GM23338 (cell line): Measurements from ENCODE around the gene TMEM132D. TPM values are rescaled to one million over a fixed set of nuclear protein-coding genes. Genes with fewer than 3 reads are reported as not detected.

Experiments
- ATAC-seq: fragments of 200-7000 bp; cut with Tn5 transposase; 3 replicates; pipeline ENCODE4 v1.9.1; 2020
- DNase-seq: peaks from one replicate; pipeline ENCODE4 v3.0.0-alpha.2; 2015; ENCODE audit warnings: low spot score
- H2AFZ ChIP-seq: fragments of 200-600 bp; sonication (generic); 2 replicates; pipeline ENCODE4 v1.8.0; 2016; ENCODE audit warnings: antibody characterized with exemption, mild to moderate bottlenecking, moderate library complexity
- H3F3A ChIP-seq: fragments of 200-600 bp; sonication (generic); replicated peaks from 2 replicates; pipeline ENCODE4 v1.8.0; 2017; ENCODE audit warnings: antibody characterized with exemption, mixed run types, low read depth
- H3K27ac ChIP-seq: fragments of 200-600 bp; sonication (generic); 2 replicates; pipeline ENCODE4 v1.6.1; 2016; ENCODE audit warnings: low read depth
- H3K27me3 ChIP-seq: fragments of 200-600 bp; sonication (generic); 2 replicates; pipeline ENCODE4 v1.8.0; 2016; ENCODE audit warnings: mild to moderate bottlenecking, mixed run types, moderate library complexity; ENCODE audit not compliant: insufficient read depth
- H3K36me3 ChIP-seq: fragments of 200-600 bp; sonication (generic); 2 replicates; pipeline ENCODE4 v1.8.0; 2016; ENCODE audit warnings: mild to moderate bottlenecking; ENCODE audit not compliant: insufficient read depth
- H3K4me1 ChIP-seq: fragments of 200-600 bp; sonication (generic); 2 replicates; pipeline ENCODE4 v1.8.0; 2016; ENCODE audit warnings: mild to moderate bottlenecking, moderate library complexity; ENCODE audit not compliant: insufficient read depth
- H3K4me2 ChIP-seq: fragments of 200-600 bp; sonication (generic); 2 replicates; pipeline ENCODE4 v1.7.1; 2017; ENCODE audit warnings: mixed run types
- H3K4me3 ChIP-seq: fragments of 200-600 bp; sonication (generic); 2 replicates; pipeline ENCODE4 v1.6.1; 2016; ENCODE audit warnings: mixed run types
- H3K79me2 ChIP-seq: fragments of 200-600 bp; sonication (generic); replicated peaks from 2 replicates; pipeline ENCODE4 v1.8.0; 2017; ENCODE audit warnings: mild to moderate bottlenecking; ENCODE audit not compliant: insufficient read depth
- H3K9me2 ChIP-seq: fragments of 200-600 bp; sonication (generic); 2 replicates; pipeline ENCODE4 v1.8.0; 2017; ENCODE audit not compliant: insufficient read depth
- H4K20me1 ChIP-seq: fragments of 200-600 bp; sonication (generic); replicated peaks from 2 replicates; pipeline ENCODE4 v1.8.0; 2017; ENCODE audit warnings: mild to moderate bottlenecking; ENCODE audit not compliant: insufficient read depth
- H3K27ac Mint-ChIP-seq: 2 replicates; pipeline ENCODE4 v1.8.0; 2020; ENCODE audit warnings: inconsistent platforms, mild to moderate bottlenecking, moderate library complexity, mixed read lengths
- H3K27me3 Mint-ChIP-seq: 3 replicates; pipeline ENCODE4 v1.8.0; 2022; ENCODE audit warnings: low read depth, mild to moderate bottlenecking, moderate library complexity, mixed read lengths, inconsistent platforms; ENCODE audit not compliant: insufficient read depth, poor library complexity
- H3K36me3 Mint-ChIP-seq: 3 replicates; pipeline ENCODE4 v1.8.0; 2021; ENCODE audit warnings: low read depth, mild to moderate bottlenecking, inconsistent platforms, moderate library complexity, mixed read lengths
- H3K4me1 Mint-ChIP-seq: 3 replicates; pipeline ENCODE4 v1.8.0; 2020; ENCODE audit warnings: mild to moderate bottlenecking, inconsistent platforms, mixed read lengths
- H3K4me3 Mint-ChIP-seq: 3 replicates; pipeline ENCODE4 v1.8.0; 2021; ENCODE audit warnings: moderate library complexity, mild to moderate bottlenecking, inconsistent platforms, mixed read lengths
- H3K9me3 Mint-ChIP-seq: 3 replicates; pipeline ENCODE4 v1.8.0; 2020; ENCODE audit warnings: moderate library complexity, mild to moderate bottlenecking, inconsistent platforms, mixed read lengths
- CREB1 ChIP-seq: fragments of 250-450 bp; sonication (Bioruptor Pico); IDR thresholded peaks from 2 replicates; pipeline ENCODE4 v1.5.0; 2020; ENCODE audit warnings: low read depth, mild to moderate bottlenecking, moderate library complexity
- EZH2 ChIP-seq: fragments of 200-600 bp; sonication (generic); IDR thresholded peaks from one replicate; pipeline ENCODE4 v1.8.0; 2017; ENCODE audit warnings: antibody characterized with exemption, mild to moderate bottlenecking, low read depth; ENCODE audit not compliant: unreplicated experiment
- EZH2phosphoT487 ChIP-seq: fragments of 200-600 bp; sonication (generic); IDR thresholded peaks from one replicate; pipeline ENCODE4 v1.8.1; 2018; ENCODE audit warnings: antibody characterized with exemption; ENCODE audit not compliant: unreplicated experiment
- JUNB ChIP-seq: IDR thresholded peaks from one replicate; pipeline ENCODE4 v1.6.1; 2016; ENCODE audit warnings: antibody characterized with exemption; ENCODE audit not compliant: unreplicated experiment
- NANOG ChIP-seq: IDR thresholded peaks from 2 replicates; pipeline ENCODE4 v1.6.1; 2016; ENCODE audit warnings: antibody characterized with exemption, borderline replicate concordance
- POLR2AphosphoS5 ChIP-seq: IDR thresholded peaks from 2 replicates; pipeline ENCODE4 v1.6.1; 2016; ENCODE audit warnings: antibody characterized with exemption, low read depth
- STAT1 ChIP-seq: IDR thresholded peaks from one replicate; pipeline ENCODE4 v1.6.1; 2016; ENCODE audit warnings: antibody characterized with exemption; ENCODE audit not compliant: unreplicated experiment
- ZNF114 ChIP-seq: fragments of 250-450 bp; sonication (Bioruptor Pico); IDR thresholded peaks from 2 replicates; pipeline ENCODE4 v1.5.0; 2020; ENCODE audit warnings: mild to moderate bottlenecking, moderate library complexity
- ZNF331 ChIP-seq: fragments of 250-450 bp; sonication (Bioruptor Pico); IDR thresholded peaks from 2 replicates; pipeline ENCODE4 v1.5.0; 2020; ENCODE audit warnings: low read depth, mild to moderate bottlenecking, moderate library complexity
- polyA plus RNA-seq: library from polyadenylated mRNA; unstranded; fragments of >200 nt; fragmentation: Nextera tagmentation; extraction: Ambion mirVana; gene quantifications from 2 replicates; pipeline ENCODE4 v1.2.1, GENCODE V29; 2016
- total RNA-seq: library from RNA; depleted of rRNA; stranded (reverse); fragments of >200 nt; shearing (Covaris generic); gene quantifications from 2 replicates; pipeline ENCODE4 v1.2.3, GENCODE V29; 2014
- TF ChIP-seq, protein P1 (sequence below): fragments of 250-450 bp; sonication (Bioruptor Pico); IDR thresholded peaks from 2 replicates; pipeline ENCODE4 v1.5.0; 2020; ENCODE audit warnings: mild to moderate bottlenecking, moderate library complexity
- TF ChIP-seq, protein P2 (sequence below): IDR thresholded peaks from one replicate; pipeline ENCODE4 v1.6.1; 2018; ENCODE audit warnings: antibody characterized with exemption; ENCODE audit not compliant: unreplicated experiment
- TF ChIP-seq, protein P3 (sequence below): IDR thresholded peaks from 2 replicates; pipeline ENCODE4 v1.6.1; 2016; ENCODE audit warnings: antibody characterized with exemption
- TF ChIP-seq, protein P4 (sequence below), 2 experiments: fragments of 200-600 bp in 1 of 2; sonication (generic) in 1 of 2; conservative IDR thresholded peaks; 2 replicates each; pipeline versions ENCODE4 v1.5.1 to v1.6.1; 2016 to 2017; ENCODE audit warnings: antibody characterized with exemption in 2 of 2, low read depth in 2 of 2, mild to moderate bottlenecking in 2 of 2, moderate library complexity in 1 of 2

Gene TMEM132D
- total and polyA plus RNA-seq, 2 experiments from 2014 or later, result 0.44 to 5.3 TPM

DNA sequence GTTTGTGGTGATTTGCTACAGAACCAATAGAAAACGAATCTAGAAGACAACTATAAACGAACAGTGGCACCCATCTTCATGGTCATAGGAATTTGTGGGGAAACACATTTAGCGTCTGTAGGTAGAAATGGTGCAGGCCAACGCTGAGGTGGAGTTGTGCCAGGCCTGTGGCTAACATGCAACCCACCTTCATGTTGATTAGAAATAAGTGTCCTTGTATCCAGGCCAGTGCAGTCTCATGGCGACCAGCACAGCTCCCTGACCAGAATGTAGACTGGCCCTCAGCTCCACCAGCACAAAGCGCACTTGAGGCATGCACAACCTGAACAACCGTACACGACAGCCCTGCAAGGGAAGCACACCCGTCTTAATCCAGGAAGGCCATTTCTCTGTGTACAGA is 187.0 kb downstream of the TMEM132D start:
- Histone ChIP-seq H3K4me1 (no peaks in the 10 kb centered on the region), H4K20me1 (no peaks in the 10 kb centered on the region), H3K9me2 (no peaks in the 10 kb centered on the region), H2AFZ (no peak overlapping the region), H3K27me3 (no peaks in the 10 kb centered on the region), H3K4me2 (no peak overlapping the region), H3K27ac (no peak overlapping the region), H3K4me3 (no peak overlapping the region), H3K79me2 (no peaks in the 10 kb centered on the region), H3K36me3 (0 out of 2 replicates have a peak, but pooled peaks cover 3% of the 10 kb centered on the region), H3F3A (no peaks in the 10 kb centered on the region)
- Mint-ChIP-seq H3K9me3 (peaks cover 91% of the 10 kb centered on the region), H3K4me3 (no peak overlapping the region), H3K27me3 (peaks cover 9% of the 10 kb centered on the region), H3K27ac (no peak overlapping the region), H3K4me1 (no peaks in the 10 kb centered on the region), H3K36me3 (peaks cover 44% of the 10 kb centered on the region)
- ATAC-seq (no peak), DNase-seq (no peak)
- TF ChIP-seq EZH2, result no peak
- no peak for TF ChIP-seq ZNF114
- TF ChIP-seq, protein P1, sequence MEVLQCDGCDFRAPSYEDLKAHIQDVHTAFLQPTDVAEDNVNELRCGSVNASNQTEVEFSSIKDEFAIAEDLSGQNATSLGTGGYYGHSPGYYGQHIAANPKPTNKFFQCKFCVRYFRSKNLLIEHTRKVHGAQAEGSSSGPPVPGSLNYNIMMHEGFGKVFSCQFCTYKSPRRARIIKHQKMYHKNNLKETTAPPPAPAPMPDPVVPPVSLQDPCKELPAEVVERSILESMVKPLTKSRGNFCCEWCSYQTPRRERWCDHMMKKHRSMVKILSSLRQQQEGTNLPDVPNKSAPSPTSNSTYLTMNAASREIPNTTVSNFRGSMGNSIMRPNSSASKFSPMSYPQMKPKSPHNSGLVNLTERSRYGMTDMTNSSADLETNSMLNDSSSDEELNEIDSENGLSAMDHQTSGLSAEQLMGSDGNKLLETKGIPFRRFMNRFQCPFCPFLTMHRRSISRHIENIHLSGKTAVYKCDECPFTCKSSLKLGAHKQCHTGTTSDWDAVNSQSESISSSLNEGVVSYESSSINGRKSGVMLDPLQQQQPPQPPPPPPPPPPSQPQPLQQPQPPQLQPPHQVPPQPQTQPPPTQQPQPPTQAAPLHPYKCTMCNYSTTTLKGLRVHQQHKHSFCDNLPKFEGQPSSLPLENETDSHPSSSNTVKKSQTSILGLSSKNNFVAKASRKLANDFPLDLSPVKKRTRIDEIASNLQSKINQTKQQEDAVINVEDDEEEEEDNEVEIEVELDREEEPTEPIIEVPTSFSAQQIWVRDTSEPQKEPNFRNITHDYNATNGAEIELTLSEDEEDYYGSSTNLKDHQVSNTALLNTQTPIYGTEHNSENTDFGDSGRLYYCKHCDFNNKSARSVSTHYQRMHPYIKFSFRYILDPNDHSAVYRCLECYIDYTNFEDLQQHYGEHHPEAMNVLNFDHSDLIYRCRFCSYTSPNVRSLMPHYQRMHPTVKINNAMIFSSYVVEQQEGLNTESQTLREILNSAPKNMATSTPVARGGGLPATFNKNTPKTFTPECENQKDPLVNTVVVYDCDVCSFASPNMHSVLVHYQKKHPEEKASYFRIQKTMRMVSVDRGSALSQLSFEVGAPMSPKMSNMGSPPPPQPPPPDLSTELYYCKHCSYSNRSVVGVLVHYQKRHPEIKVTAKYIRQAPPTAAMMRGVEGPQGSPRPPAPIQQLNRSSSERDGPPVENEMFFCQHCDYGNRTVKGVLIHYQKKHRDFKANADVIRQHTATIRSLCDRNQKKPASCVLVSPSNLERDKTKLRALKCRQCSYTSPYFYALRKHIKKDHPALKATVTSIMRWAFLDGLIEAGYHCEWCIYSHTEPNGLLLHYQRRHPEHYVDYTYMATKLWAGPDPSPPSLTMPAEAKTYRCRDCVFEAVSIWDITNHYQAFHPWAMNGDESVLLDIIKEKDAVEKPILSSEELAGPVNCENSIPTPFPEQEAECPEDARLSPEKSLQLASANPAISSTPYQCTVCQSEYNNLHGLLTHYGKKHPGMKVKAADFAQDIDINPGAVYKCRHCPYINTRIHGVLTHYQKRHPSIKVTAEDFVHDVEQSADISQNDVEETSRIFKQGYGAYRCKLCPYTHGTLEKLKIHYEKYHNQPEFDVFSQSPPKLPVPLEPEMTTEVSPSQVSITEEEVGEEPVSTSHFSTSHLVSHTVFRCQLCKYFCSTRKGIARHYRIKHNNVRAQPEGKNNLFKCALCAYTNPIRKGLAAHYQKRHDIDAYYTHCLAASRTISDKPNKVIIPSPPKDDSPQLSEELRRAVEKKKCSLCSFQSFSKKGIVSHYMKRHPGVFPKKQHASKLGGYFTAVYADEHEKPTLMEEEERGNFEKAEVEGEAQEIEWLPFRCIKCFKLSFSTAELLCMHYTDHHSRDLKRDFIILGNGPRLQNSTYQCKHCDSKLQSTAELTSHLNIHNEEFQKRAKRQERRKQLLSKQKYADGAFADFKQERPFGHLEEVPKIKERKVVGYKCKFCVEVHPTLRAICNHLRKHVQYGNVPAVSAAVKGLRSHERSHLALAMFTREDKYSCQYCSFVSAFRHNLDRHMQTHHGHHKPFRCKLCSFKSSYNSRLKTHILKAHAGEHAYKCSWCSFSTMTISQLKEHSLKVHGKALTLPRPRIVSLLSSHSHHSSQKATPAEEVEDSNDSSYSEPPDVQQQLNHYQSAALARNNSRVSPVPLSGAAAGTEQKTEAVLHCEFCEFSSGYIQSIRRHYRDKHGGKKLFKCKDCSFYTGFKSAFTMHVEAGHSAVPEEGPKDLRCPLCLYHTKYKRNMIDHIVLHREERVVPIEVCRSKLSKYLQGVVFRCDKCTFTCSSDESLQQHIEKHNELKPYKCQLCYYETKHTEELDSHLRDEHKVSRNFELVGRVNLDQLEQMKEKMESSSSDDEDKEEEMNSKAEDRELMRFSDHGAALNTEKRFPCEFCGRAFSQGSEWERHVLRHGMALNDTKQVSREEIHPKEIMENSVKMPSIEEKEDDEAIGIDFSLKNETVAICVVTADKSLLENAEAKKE, result no peak
- TF ChIP-seq EZH2phosphoT487, result no peak
- TF ChIP-seq, protein P2, sequence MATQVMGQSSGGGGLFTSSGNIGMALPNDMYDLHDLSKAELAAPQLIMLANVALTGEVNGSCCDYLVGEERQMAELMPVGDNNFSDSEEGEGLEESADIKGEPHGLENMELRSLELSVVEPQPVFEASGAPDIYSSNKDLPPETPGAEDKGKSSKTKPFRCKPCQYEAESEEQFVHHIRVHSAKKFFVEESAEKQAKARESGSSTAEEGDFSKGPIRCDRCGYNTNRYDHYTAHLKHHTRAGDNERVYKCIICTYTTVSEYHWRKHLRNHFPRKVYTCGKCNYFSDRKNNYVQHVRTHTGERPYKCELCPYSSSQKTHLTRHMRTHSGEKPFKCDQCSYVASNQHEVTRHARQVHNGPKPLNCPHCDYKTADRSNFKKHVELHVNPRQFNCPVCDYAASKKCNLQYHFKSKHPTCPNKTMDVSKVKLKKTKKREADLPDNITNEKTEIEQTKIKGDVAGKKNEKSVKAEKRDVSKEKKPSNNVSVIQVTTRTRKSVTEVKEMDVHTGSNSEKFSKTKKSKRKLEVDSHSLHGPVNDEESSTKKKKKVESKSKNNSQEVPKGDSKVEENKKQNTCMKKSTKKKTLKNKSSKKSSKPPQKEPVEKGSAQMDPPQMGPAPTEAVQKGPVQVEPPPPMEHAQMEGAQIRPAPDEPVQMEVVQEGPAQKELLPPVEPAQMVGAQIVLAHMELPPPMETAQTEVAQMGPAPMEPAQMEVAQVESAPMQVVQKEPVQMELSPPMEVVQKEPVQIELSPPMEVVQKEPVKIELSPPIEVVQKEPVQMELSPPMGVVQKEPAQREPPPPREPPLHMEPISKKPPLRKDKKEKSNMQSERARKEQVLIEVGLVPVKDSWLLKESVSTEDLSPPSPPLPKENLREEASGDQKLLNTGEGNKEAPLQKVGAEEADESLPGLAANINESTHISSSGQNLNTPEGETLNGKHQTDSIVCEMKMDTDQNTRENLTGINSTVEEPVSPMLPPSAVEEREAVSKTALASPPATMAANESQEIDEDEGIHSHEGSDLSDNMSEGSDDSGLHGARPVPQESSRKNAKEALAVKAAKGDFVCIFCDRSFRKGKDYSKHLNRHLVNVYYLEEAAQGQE, result no peak
- TF ChIP-seq ZNF331 (CRISPR knock-in tag), result no peak
- no peak for TF ChIP-seq CREB1 (CRISPR knock-in tag)
- TF ChIP-seq JUNB, result no peak
- TF ChIP-seq, protein P3, sequence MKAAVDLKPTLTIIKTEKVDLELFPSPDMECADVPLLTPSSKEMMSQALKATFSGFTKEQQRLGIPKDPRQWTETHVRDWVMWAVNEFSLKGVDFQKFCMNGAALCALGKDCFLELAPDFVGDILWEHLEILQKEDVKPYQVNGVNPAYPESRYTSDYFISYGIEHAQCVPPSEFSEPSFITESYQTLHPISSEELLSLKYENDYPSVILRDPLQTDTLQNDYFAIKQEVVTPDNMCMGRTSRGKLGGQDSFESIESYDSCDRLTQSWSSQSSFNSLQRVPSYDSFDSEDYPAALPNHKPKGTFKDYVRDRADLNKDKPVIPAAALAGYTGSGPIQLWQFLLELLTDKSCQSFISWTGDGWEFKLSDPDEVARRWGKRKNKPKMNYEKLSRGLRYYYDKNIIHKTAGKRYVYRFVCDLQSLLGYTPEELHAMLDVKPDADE, result no peak
- no peak for TF ChIP-seq NANOG
- no peak for TF ChIP-seq STAT1
- TF ChIP-seq, protein P4, sequence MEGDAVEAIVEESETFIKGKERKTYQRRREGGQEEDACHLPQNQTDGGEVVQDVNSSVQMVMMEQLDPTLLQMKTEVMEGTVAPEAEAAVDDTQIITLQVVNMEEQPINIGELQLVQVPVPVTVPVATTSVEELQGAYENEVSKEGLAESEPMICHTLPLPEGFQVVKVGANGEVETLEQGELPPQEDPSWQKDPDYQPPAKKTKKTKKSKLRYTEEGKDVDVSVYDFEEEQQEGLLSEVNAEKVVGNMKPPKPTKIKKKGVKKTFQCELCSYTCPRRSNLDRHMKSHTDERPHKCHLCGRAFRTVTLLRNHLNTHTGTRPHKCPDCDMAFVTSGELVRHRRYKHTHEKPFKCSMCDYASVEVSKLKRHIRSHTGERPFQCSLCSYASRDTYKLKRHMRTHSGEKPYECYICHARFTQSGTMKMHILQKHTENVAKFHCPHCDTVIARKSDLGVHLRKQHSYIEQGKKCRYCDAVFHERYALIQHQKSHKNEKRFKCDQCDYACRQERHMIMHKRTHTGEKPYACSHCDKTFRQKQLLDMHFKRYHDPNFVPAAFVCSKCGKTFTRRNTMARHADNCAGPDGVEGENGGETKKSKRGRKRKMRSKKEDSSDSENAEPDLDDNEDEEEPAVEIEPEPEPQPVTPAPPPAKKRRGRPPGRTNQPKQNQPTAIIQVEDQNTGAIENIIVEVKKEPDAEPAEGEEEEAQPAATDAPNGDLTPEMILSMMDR (conservative IDR thresholded peaks at IDR 0.05; ENCODE audit: low read depth in 2 of 2), result no peak
- no peak for TF ChIP-seq POLR2AphosphoS5
